ENCODE measurements around the gene ANO4.

GRCh38 chr12:100833282-100833681 lies 38.7 kb downstream of the ANO4 start:
- TF ChIP-seq, protein P1, sequence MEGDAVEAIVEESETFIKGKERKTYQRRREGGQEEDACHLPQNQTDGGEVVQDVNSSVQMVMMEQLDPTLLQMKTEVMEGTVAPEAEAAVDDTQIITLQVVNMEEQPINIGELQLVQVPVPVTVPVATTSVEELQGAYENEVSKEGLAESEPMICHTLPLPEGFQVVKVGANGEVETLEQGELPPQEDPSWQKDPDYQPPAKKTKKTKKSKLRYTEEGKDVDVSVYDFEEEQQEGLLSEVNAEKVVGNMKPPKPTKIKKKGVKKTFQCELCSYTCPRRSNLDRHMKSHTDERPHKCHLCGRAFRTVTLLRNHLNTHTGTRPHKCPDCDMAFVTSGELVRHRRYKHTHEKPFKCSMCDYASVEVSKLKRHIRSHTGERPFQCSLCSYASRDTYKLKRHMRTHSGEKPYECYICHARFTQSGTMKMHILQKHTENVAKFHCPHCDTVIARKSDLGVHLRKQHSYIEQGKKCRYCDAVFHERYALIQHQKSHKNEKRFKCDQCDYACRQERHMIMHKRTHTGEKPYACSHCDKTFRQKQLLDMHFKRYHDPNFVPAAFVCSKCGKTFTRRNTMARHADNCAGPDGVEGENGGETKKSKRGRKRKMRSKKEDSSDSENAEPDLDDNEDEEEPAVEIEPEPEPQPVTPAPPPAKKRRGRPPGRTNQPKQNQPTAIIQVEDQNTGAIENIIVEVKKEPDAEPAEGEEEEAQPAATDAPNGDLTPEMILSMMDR (conservative IDR thresholded peaks at IDR 0.05) = no peak
- TF ChIP-seq ZFX (IDR thresholded peaks at IDR 0.05) = no peak
